Breast epithelium (tissue), 4 donors: ENCODE data around the gene WNK2. TPM values are rescaled to one million over a fixed set of nuclear protein-coding genes. Genes with fewer than 3 reads are reported as not detected.

ENCODE experiments used
- DNase-seq, 2 donors: peaks; one replicate each; pipeline ENCODE4 v3.0.0-alpha.2; 2019; ENCODE audit warnings: low spot score in 2 of 2
- H3K27ac ChIP-seq, 2 donors: fragments of 200-600 bp; sonication (generic) in 1 of 2; one replicate each; pipeline ENCODE4 v1.5.1; 2016 to 2019; ENCODE audit warnings: mild to moderate bottlenecking in 1 of 2
- H3K27me3 ChIP-seq, 2 donors: fragments of 200-600 bp; sonication (generic) in 1 of 2; one replicate each; pipeline versions ENCODE4 v1.5.1 to v1.6.0; 2017 to 2019; ENCODE audit warnings: control low read depth in 1 of 2, mild to moderate bottlenecking in 1 of 2
- H3K36me3 ChIP-seq: fragments of 200-600 bp; one replicate; pipeline ENCODE4 v1.5.1; 2019
- H3K4me1 ChIP-seq, 2 donors: fragments of 200-600 bp; sonication (generic); one replicate each; pipeline ENCODE4 v1.5.1; 2016 to 2019; ENCODE audit warnings: control low read depth in 1 of 2
- H3K4me3 ChIP-seq, 3 donors: fragments of 200-600 bp; sonication (generic); 1 replicate in 2 of 3; 2 replicates in 1 of 3; pipeline ENCODE4 v1.5.1; 2016 to 2019; ENCODE audit warnings: mild to moderate bottlenecking in 3 of 3, moderate library complexity in 2 of 3
- H3K9me3 ChIP-seq, 2 donors: fragments of 200-600 bp; sonication (generic) in 1 of 2; one replicate each; pipeline ENCODE4 v1.5.1; 2016 to 2019; ENCODE audit warnings: control low read depth in 1 of 2
- POLR2A ChIP-seq: fragments of 450-650 bp; IDR thresholded peaks from one replicate; pipeline ENCODE4 v1.6.1; 2016; ENCODE audit warnings: antibody characterized with exemption, mild to moderate bottlenecking, moderate library complexity
- POLR2AphosphoS5 ChIP-seq, 3 donors: sonication (generic); formaldehyde crosslinking; IDR thresholded peaks; one replicate each; pipeline ENCODE4 v1.6.1; 2017; ENCODE audit warnings: antibody characterized with exemption in 3 of 3
- intact Hi-C: fragments of 100-400 bp; cut with DNase I; formaldehyde crosslinking; loops from one replicate; pipeline ENCODE4 v1.15.1; 2023; ENCODE audit warnings: low total_unique reads
- total RNA-seq, 3 donors: library from RNA; depleted of rRNA; stranded (reverse); fragments of >200 nt; gene quantifications; one replicate each; pipeline ENCODE4 v1.1.0, GENCODE V29; 2016
- TF ChIP-seq, protein P1 (sequence below), 3 donors: fragments of 450-650 bp; IDR thresholded peaks; one replicate each; pipeline ENCODE4 v1.5.1; 2016 to 2017; ENCODE audit warnings: antibody characterized with exemption in 3 of 3, mild to moderate bottlenecking in 3 of 3, moderate library complexity in 3 of 3

The WNK2 gene
- total RNA-seq, 3 donors from 2014 or later = 9.1 to 28.5 TPM; not detected in 1

DNA sequence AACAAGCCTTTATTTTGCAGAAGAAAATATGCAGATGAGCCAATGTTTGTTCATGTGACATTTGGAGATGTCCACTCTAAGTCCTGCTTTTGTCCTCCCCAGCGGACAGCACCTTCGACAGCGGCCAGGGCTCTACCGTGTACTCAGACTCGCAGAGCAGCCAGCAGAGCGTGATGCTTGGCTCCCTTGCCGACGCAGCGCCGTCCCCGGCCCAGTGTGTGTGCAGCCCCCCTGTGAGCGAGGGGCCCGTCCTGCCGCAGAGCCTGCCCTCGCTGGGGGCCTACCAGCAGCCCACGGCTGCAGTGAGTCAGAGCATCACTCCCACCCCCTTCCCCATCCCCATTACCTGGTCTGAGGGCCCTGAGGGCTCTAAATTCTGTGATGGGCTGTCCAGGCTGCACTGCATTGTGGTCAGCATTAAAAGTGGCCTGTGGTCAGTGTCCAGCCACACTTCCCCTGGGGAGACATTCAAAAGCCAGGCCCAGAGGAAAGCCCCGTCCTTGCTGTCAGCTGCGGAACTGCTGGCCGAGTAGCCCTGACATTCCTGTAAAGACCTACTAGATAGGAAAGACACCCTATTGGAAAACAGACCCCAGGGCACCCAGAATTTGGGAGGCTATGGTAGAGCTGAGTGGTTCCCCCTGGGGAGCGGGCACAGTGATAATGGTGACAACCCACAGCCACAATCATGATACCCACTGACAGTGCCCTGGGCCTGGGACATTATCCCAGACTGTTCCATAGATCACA, 69.0 kb downstream of the WNK2 start:
- Histone ChIP-seq H3K36me3 (no peaks in the 10 kb centered on the region), H3K4me3 (no peak overlapping the region), H3K27me3 (no peaks in the 10 kb centered on the region), H3K27ac (no peak overlapping the region), H3K4me1 (no peaks in the 10 kb centered on the region), H3K9me3 (no peaks in the 10 kb centered on the region)
- TF ChIP-seq, protein P1, sequence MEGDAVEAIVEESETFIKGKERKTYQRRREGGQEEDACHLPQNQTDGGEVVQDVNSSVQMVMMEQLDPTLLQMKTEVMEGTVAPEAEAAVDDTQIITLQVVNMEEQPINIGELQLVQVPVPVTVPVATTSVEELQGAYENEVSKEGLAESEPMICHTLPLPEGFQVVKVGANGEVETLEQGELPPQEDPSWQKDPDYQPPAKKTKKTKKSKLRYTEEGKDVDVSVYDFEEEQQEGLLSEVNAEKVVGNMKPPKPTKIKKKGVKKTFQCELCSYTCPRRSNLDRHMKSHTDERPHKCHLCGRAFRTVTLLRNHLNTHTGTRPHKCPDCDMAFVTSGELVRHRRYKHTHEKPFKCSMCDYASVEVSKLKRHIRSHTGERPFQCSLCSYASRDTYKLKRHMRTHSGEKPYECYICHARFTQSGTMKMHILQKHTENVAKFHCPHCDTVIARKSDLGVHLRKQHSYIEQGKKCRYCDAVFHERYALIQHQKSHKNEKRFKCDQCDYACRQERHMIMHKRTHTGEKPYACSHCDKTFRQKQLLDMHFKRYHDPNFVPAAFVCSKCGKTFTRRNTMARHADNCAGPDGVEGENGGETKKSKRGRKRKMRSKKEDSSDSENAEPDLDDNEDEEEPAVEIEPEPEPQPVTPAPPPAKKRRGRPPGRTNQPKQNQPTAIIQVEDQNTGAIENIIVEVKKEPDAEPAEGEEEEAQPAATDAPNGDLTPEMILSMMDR (IDR thresholded peaks at IDR 0.05) = no peak
- TF ChIP-seq POLR2AphosphoS5 (IDR thresholded peaks at IDR 0.05) (no peak), POLR2A (no peak)
- DNase-seq = no peak
- intact Hi-C loops = no loop called here

DNA sequence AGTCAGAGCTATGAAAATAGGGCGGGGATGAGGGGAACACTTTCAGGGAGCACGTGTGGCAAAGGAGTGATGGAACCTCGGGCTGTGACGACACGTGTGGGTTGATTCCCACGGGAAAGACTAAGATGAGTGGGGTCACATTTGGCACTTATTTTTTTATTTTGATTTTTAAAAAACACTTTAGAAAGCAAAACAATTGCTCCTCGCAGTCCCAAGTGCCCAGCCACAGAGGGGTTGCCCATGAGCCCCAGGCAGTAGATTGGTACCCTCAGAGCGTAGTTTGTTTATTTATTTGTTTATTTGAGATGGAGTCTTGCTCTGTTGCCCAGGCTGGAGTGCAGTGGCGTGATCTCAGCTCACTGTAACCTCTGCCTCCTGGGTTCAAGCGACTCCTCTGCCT, 69.7 kb downstream of the WNK2 start:
- intact Hi-C loops = no loop called here
- no peak for DNase-seq
- H3K4me3 ChIP-seq = no peak overlapping the region

DNA sequence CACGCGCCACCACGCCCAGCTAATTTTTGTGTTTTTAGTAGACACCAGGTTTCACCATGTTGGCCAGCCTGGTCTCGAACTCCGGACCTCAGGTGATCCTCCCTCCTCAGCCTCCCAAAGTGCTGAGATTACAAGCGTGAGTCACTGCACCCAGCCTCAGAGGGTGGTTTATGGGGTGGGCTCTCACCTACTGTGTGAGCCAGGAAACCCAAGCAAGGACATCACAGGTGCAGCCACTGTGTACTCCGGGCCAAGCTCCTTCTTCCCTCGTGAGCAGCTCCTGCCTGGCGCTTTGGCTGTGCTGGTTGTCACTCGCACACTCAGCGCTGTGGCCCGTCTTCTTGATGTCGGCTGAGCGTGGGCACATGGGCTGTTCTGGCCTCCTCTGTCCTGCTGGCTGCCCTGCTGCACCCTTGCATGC, 70.1 kb downstream of the WNK2 start:
- Histone ChIP-seq H3K36me3 (no peaks in the 10 kb centered on the region), H3K9me3 (no peaks in the 10 kb centered on the region), H3K27ac (no peak overlapping the region), H3K27me3 (no peaks in the 10 kb centered on the region), H3K4me3 (no peak overlapping the region), H3K4me1 (no peaks in the 10 kb centered on the region)
- peak in 1 of 2 donors; percentile 30 for DNase-seq
- TF ChIP-seq POLR2A = no peak
- intact Hi-C loops = no loop called here

More for the DNA sequence above, 69.7 kb downstream of the WNK2 start:
- Histone ChIP-seq H3K36me3 (no peaks in the 10 kb centered on the region), H3K27ac (no peak overlapping the region), H3K27me3 (no peaks in the 10 kb centered on the region), H3K9me3 (no peaks in the 10 kb centered on the region), H3K4me1 (no peaks in the 10 kb centered on the region)
- TF ChIP-seq POLR2AphosphoS5 (IDR thresholded peaks at IDR 0.05) = no peak
- no peak for TF ChIP-seq POLR2A
- TF ChIP-seq, protein P1 (IDR thresholded peaks at IDR 0.05) = no peak

DNA sequence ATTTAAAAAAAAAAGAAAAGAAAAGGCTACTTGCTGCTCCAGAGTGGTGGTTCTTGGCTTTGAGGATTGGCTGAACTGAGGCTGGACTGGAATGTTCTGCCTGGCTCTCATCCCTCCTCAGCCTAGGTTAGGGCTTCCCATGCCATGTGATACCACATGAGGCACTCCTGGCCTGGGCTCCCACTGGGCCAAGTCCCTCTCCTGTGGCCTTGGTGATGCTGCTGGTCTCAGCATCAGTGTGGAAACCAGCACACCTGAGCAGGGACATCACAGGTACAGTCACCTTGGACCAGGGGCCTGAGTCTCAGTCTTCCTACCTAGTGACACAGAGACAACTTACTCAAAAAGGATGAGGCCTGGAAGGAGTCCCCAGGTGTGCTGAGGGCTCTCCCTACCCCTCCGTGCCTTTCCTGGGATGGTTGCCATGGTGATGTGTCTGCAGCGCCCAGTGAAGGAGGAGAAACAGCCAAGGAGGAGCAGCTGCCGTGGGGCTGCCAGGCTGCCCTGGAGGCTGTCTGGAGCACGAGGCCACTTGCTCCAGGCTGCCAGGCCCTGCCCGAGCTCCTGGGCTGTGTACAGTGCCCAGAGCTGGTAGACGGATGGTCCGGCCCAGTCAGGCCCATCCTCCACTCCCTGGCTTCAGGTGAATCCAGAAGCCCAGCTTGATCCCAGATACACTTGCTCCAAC, 71.0 kb downstream of the WNK2 start:
- intact Hi-C loops = no loop called here
- Histone ChIP-seq H3K4me3 (no peak overlapping the region), H3K4me1 (no peaks in the 10 kb centered on the region), H3K27me3 (no peaks in the 10 kb centered on the region), H3K9me3 (no peaks in the 10 kb centered on the region), H3K36me3 (no peaks in the 10 kb centered on the region), H3K27ac (no peak overlapping the region)
- DNase-seq = peak in 1 of 2 donors; percentile 33
- TF ChIP-seq POLR2AphosphoS5 (IDR thresholded peaks at IDR 0.05) = no peak
- TF ChIP-seq POLR2A = no peak
- TF ChIP-seq, protein P1 (IDR thresholded peaks at IDR 0.05) = no peak

DNA sequence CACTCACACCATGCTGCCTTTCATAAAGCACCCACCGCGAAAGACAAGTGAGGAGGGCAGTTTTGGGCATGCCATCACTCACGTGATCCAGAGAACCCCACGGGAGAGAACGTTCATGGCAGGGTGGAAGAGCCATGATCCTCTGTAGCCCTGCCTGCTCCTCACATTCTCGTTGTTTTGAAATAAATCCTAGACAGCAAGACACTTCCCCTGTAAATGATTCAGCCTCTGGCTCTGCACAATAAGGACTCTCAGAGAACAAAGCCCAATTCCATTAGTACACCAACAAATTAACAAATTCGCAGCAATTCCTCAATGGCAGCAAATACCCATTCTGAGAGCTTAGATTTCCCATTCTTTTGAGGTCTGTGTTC, 71.5 kb downstream of the WNK2 start:
- no peak for TF ChIP-seq POLR2AphosphoS5 (IDR thresholded peaks at IDR 0.05)
- no peak for TF ChIP-seq POLR2A
- TF ChIP-seq, protein P1 (IDR thresholded peaks at IDR 0.05) = no peak
- Histone ChIP-seq H3K27me3 (no peaks in the 10 kb centered on the region), H3K9me3 (no peaks in the 10 kb centered on the region), H3K27ac (no peak overlapping the region), H3K36me3 (no peaks in the 10 kb centered on the region), H3K4me1 (no peaks in the 10 kb centered on the region), H3K4me3 (no peak overlapping the region)
- intact Hi-C loops = no loop called here
- DNase-seq = no peak
